ENCODE results near the gene EXOC2.

GRCh38 chr6:568085-568484, 124.9 kb downstream of the EXOC2 start:
- TF ChIP-seq EZH2 (IDR thresholded peaks at IDR 0.05): no peak
- TF ChIP-seq, protein P1, sequence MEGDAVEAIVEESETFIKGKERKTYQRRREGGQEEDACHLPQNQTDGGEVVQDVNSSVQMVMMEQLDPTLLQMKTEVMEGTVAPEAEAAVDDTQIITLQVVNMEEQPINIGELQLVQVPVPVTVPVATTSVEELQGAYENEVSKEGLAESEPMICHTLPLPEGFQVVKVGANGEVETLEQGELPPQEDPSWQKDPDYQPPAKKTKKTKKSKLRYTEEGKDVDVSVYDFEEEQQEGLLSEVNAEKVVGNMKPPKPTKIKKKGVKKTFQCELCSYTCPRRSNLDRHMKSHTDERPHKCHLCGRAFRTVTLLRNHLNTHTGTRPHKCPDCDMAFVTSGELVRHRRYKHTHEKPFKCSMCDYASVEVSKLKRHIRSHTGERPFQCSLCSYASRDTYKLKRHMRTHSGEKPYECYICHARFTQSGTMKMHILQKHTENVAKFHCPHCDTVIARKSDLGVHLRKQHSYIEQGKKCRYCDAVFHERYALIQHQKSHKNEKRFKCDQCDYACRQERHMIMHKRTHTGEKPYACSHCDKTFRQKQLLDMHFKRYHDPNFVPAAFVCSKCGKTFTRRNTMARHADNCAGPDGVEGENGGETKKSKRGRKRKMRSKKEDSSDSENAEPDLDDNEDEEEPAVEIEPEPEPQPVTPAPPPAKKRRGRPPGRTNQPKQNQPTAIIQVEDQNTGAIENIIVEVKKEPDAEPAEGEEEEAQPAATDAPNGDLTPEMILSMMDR (IDR thresholded peaks at IDR 0.05 in 2 of 3, conservative IDR thresholded peaks at IDR 0.05 in 1 of 3; ENCODE audit: borderline replicate concordance in 1 of 3, insufficient read depth in 1 of 3, low read depth in 2 of 3, low read length in 2 of 3): no peak
- TF ChIP-seq REST (IDR thresholded peaks at IDR 0.05; ENCODE audit: low read depth): no peak
- TF ChIP-seq EZH2phosphoT487 (IDR thresholded peaks at IDR 0.05; ENCODE audit: borderline replicate concordance): no peak
- no peak for TF ChIP-seq MAX (IDR thresholded peaks at IDR 0.05)
- no peak for TF ChIP-seq ZNF274 (IDR thresholded peaks at IDR 0.05; ENCODE audit: low read depth, low read length)

All from HCT116 (cell line).